ENCODE results near the gene KCNN1. TPM values are rescaled to one million over a fixed set of nuclear protein-coding genes. Genes with fewer than 3 reads are reported as not detected.

KCNN1 gene
- total RNA-seq, 1 experiment from 2014 or later, result 9.2 TPM

DNA sequence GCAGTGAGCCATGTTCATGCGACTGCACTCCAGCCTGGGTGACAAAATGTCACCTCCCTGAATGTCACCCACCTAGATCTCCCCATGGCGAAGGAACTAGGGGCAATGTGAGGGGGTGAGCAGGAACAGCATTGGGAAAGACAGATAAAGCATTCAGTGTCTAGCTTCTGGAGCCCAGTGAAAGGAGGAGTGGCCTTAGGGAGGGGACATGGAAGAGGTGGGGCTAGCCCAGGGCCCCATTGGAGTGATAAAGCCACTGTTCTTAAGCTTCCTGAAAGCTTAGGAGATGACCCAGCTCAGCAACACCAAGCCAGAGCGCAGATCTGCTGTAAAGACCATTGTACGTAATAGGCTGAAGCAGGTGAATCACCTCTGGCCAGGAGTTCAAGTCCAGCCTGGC lies 13.0 kb upstream of the KCNN1 start:
- H4K5ac ChIP-seq (ENCODE audit: insufficient read length, low read depth, low read length), result no peak overlapping the region
- H3K27me3 ChIP-seq (ENCODE audit: insufficient read depth, low read length), result peaks cover 27% of the 10 kb centered on the region; the same call in 1 of the 2 replicates
- no peak overlapping the region for H4K8ac ChIP-seq (replicated peaks; ENCODE audit: insufficient read length, low read depth, low read length)
- H3K4me3 Mint-ChIP-seq, result peak overlapping the region in 1 of 2 experiments; percentile 40; a peak in 1 of 5 replicates
- TF ChIP-seq CTCF (conservative IDR thresholded peaks at IDR 0.05), result no peak
- H3T11ph ChIP-seq (ENCODE audit: low read length), result no peak overlapping the region
- no peak overlapping the region for H3K23ac ChIP-seq (ENCODE audit: insufficient read length, low read depth, low read length)
- H4K91ac ChIP-seq (ENCODE audit: insufficient read length, low read depth, low read length), result no peak overlapping the region
- no CpG with 5 or more reads among the region's 4 CpGs for WGBS (ENCODE audit: extremely low coverage, insufficient read length, low lambda C conversion rate)
- H3K9me3 Mint-ChIP-seq, result no peaks in the 10 kb centered on the region
- H2BK20ac ChIP-seq (ENCODE audit: low read depth, low read length, poor library complexity, severe bottlenecking), result no peak overlapping the region
- H3K14ac ChIP-seq (ENCODE audit: insufficient read depth, low read length), result no peak overlapping the region
- no peaks in the 10 kb centered on the region for H3K79me2 ChIP-seq (ENCODE audit: insufficient read depth, low read length)
- H3K9me3 ChIP-seq (ENCODE audit: control insufficient read depth, low read depth, low read length), result no peaks in the 10 kb centered on the region
- H2BK5ac ChIP-seq (ENCODE audit: insufficient read length, low read length), result no peak overlapping the region
- no peak overlapping the region for H3K27ac ChIP-seq (ENCODE audit: insufficient read length, low read depth, low read length)
- H2AK5ac ChIP-seq (ENCODE audit: insufficient read length, low read length), result no peak overlapping the region
- H3K4me2 ChIP-seq (ENCODE audit: insufficient read depth, insufficient read length, low read length), result no peak overlapping the region
- peak; percentile 44 for DNase-seq
- no peak overlapping the region for H2AFZ ChIP-seq (ENCODE audit: low read length)
- H3K9ac ChIP-seq (ENCODE audit: extremely low read depth, insufficient read length, low read length), result no peak overlapping the region
- peaks cover 30% of the 10 kb centered on the region for H3K23me2 ChIP-seq (ENCODE audit: insufficient read length, low read depth, low read length, poor library complexity, severe bottlenecking)
- no peak overlapping the region for H2BK120ac ChIP-seq (ENCODE audit: low read depth, low read length, poor library complexity, severe bottlenecking)
- no peaks in the 10 kb centered on the region; a peak in 2 of 7 replicates for H3K36me3 Mint-ChIP-seq (ENCODE audit: insufficient read depth in 1 of 3, low read depth in 3 of 3)
- H2BK15ac ChIP-seq (ENCODE audit: low read depth, low read length), result no peak overlapping the region
- no peak overlapping the region for H3K56ac ChIP-seq (ENCODE audit: insufficient read length, low read depth, low read length)
- H3K4ac ChIP-seq (ENCODE audit: low read depth, low read length), result no peak overlapping the region
- no peaks in the 10 kb centered on the region for H3K79me1 ChIP-seq (ENCODE audit: insufficient read depth, low read depth, low read length, poor library complexity, severe bottlenecking)
- peaks cover 77% of the 10 kb centered on the region for H3K27me3 Mint-ChIP-seq (ENCODE audit: low read depth)
- peaks cover 28 to 38% of the 10 kb centered on the region in 2 experiments for H3K4me1 Mint-ChIP-seq
- H2BK12ac ChIP-seq (ENCODE audit: insufficient read length, low read depth, low read length), result no peak overlapping the region
- H3K4me1 ChIP-seq (ENCODE audit: insufficient read depth, low read length), result peaks cover 1% of the 10 kb centered on the region; the same call in 1 of the 2 replicates
- no peak overlapping the region for H3K27ac Mint-ChIP-seq
- no peaks in the 10 kb centered on the region for H4K20me1 ChIP-seq (ENCODE audit: control insufficient read depth, insufficient read depth, insufficient read length)
- no peak overlapping the region for H3K18ac ChIP-seq (ENCODE audit: insufficient read length, low read depth, low read length)

All from H9 (cell line).